Gastrocnemius medialis (tissue), 4 donors: ENCODE data around the gene LRRC45.

ENCODE experiments used
- CTCF ChIP-seq, 5 experiments: fragments of 450-650 bp in 3 of 5; fragments of 200-600 bp in 2 of 5; sonication (generic) in 2 of 5; IDR thresholded peaks in 4 of 5; conservative IDR thresholded peaks in 1 of 5; 1 replicate in 4 of 5; 2 replicates in 1 of 5; pipeline ENCODE4 v1.5.1; 2016 to 2019; ENCODE audit warnings: antibody characterized with exemption in 5 of 5, mild to moderate bottlenecking in 3 of 5, moderate library complexity in 3 of 5
- POLR2A ChIP-seq, 2 donors: fragments of 450-650 bp; IDR thresholded peaks; one replicate each; pipeline ENCODE4 v1.6.1; 2017; ENCODE audit warnings: antibody characterized with exemption in 2 of 2, mild to moderate bottlenecking in 2 of 2, moderate library complexity in 2 of 2

GRCh38 chr17:82054351-82055022 is 31.4 kb downstream of the LRRC45 start:
- TF ChIP-seq CTCF (IDR thresholded peaks at IDR 0.05 in 4 of 5, conservative IDR thresholded peaks at IDR 0.05 in 1 of 5) (no peak), POLR2A (IDR thresholded peaks at IDR 0.05) (no peak)
